Measurements from ENCODE around the gene CD248. TPM values are rescaled to one million over a fixed set of nuclear protein-coding genes. Genes with fewer than 3 reads are reported as not detected.
"Not testable (repeated sequence)": the region's sequence is repeated elsewhere in the genome, so short reads cannot be mapped to it uniquely, and the experiment has no call there.

The CD248 gene
- 49.2 TPM for total RNA-seq

GRCh38 chr11:66316849-66317251 is at the start of gene CD248:
Gene CD248 (minus strand): TSS chr11:66317044. CDS start chr11:66317027, 17 bp downstream.
- DNase-seq (ENCODE audit: low spot score), result peak; percentile 78

GRCh38 chr11:66365711-66366619 is 49.1 kb upstream of the CD248 start:
- no peak for DNase-seq (ENCODE audit: low spot score)

- no peak for DNase-seq (ENCODE audit: low spot score)
Measured at GRCh38 chr11:66365166-66365565, 48.3 kb upstream of the CD248 start.

GRCh38 chr11:66363805-66364535 is 47.1 kb upstream of the CD248 start:
- no peak for DNase-seq (ENCODE audit: low spot score)

GRCh38 chr11:66363187-66363601 is 46.4 kb upstream of the CD248 start:
- no peak for DNase-seq (ENCODE audit: low spot score)

- DNase-seq (ENCODE audit: low spot score), result no peak
Measured at GRCh38 chr11:66362481-66363147, 45.8 kb upstream of the CD248 start.

GRCh38 chr11:66361502-66361941 is 44.7 kb upstream of the CD248 start:
- no peak for DNase-seq (ENCODE audit: low spot score)

- no peak for DNase-seq (ENCODE audit: low spot score)
Measured at GRCh38 chr11:66360406-66361073, 43.7 kb upstream of the CD248 start.

- DNase-seq (ENCODE audit: low spot score), result no peak
Measured at GRCh38 chr11:66359662-66360087, 42.8 kb upstream of the CD248 start.

GRCh38 chr11:66350560-66351235 is 33.9 kb upstream of the CD248 start:
- not testable (repeated sequence) for DNase-seq (ENCODE audit: low spot score)

GRCh38 chr11:66349084-66349386 is 32.2 kb upstream of the CD248 start:
- DNase-seq (ENCODE audit: low spot score), result no peak

GRCh38 chr11:66347425-66348276 is 30.8 kb upstream of the CD248 start, which contains the start of gene B4GAT1:
Gene B4GAT1 (minus strand): TSS chr11:66347629. CDS start chr11:66347545, 84 bp downstream.
- DNase-seq (ENCODE audit: low spot score), result peak; percentile 93

- no peak for DNase-seq (ENCODE audit: low spot score)
Measured at GRCh38 chr11:66346476-66347424, 29.9 kb upstream of the CD248 start.

- no peak for DNase-seq (ENCODE audit: low spot score)
Measured at GRCh38 chr11:66345316-66345649, 28.4 kb upstream of the CD248 start.

GRCh38 chr11:66344550-66345315 is 27.9 kb upstream of the CD248 start, which contains the start of gene BRMS1:
Gene BRMS1 (minus strand): TSS chr11:66345104. CDS start chr11:66342234, 2,870 bp downstream.
- DNase-seq (ENCODE audit: low spot score), result peak; percentile 98

GRCh38 chr11:66343176-66343575 is 26.3 kb upstream of the CD248 start:
- no peak for DNase-seq (ENCODE audit: low spot score)

- no peak for DNase-seq (ENCODE audit: low spot score)
Measured at GRCh38 chr11:66341502-66342126, 24.8 kb upstream of the CD248 start.

All from ureter (tissue), 1 donor.